ENCODE results near the gene ATP6V1C2. TPM values are rescaled to one million over a fixed set of nuclear protein-coding genes. Genes with fewer than 3 reads are reported as not detected.

The ATP6V1C2 gene
- polyA plus RNA-seq, 3 donors = 0.03 TPM; not detected in 2

- Histone ChIP-seq H3K4me3 (replicated peaks in 1 of 3; ENCODE audit: low read depth in 2 of 3, low read length in 3 of 3) (no peak overlapping the region), H3K9me3 (replicated peaks in 1 of 2; ENCODE audit: control insufficient read depth in 1 of 2, insufficient read depth in 1 of 2, low read length in 2 of 2) (no peaks in the 10 kb centered on the region), H3K27ac (ENCODE audit: low read depth in 1 of 2, low read length in 2 of 2) (no peak overlapping the region), H3K79me2 (ENCODE audit: insufficient read depth, low read length) (no peaks in the 10 kb centered on the region), H3K9ac (ENCODE audit: insufficient read depth, low read length, poor library complexity, severe bottlenecking) (no peak overlapping the region), H4K20me1 (ENCODE audit: insufficient read depth, low read length) (no peaks in the 10 kb centered on the region), H3K4me2 (replicated peaks; ENCODE audit: extremely low read depth, low read length, poor library complexity, severe bottlenecking) (no peak overlapping the region), H3K4me1 (ENCODE audit: control insufficient read depth in 1 of 2, insufficient read depth in 2 of 2, low read length in 2 of 2) (no peaks in the 10 kb centered on the region), H3K27me3 (ENCODE audit: control insufficient read depth in 2 of 2, insufficient read depth in 2 of 2, low read length in 2 of 2) (no peaks in the 10 kb centered on the region), H2AFZ (ENCODE audit: insufficient read depth, low read depth, low read length, poor library complexity, severe bottlenecking) (no peak overlapping the region), H3K36me3 (replicated peaks in 1 of 2; ENCODE audit: control insufficient read depth in 1 of 2, insufficient read depth in 2 of 2, low read length in 2 of 2) (no peaks in the 10 kb centered on the region)
- TF ChIP-seq CTCF (IDR thresholded peaks at IDR 0.05) = no peak
- Mint-ChIP-seq H3K4me3 (no peak overlapping the region), H3K27me3 (ENCODE audit: low read depth in 3 of 3) (peaks cover 3 to 7% (median 4%) of the 10 kb centered on the region in 3 donors), H3K4me1 (no peaks in the 10 kb centered on the region), H3K9me3 (peaks cover 0 to 1% (median 0%) of the 10 kb centered on the region in 7 donors), H3K27ac (no peak overlapping the region), H3K36me3 (no peaks in the 10 kb centered on the region)
- intact Hi-C loops (cut with micrococcal nuclease) = no loop called here
- DNase-seq = no peak
- 97% methylated on average over 11 of the region's 11 CpGs for WGBS (ENCODE audit: insufficient coverage)
Observed at GRCh38 chr2:10759151-10759714, 37.8 kb downstream of the ATP6V1C2 start.

GRCh38 chr2:10760794-10761504 is 39.5 kb downstream of the ATP6V1C2 start:
- no peaks in the 10 kb centered on the region for H3K27me3 ChIP-seq (ENCODE audit: control insufficient read depth in 2 of 2, insufficient read depth in 2 of 2, low read length in 2 of 2)
- Mint-ChIP-seq H3K9me3 (peaks cover 0 to 1% (median 0%) of the 10 kb centered on the region in 7 donors), H3K27ac (no peak overlapping the region), H3K27me3 (ENCODE audit: low read depth in 3 of 3) (peaks cover 1 to 3% (median 2%) of the 10 kb centered on the region in 3 donors), H3K4me3 (no peak overlapping the region), H3K4me1 (no peaks in the 10 kb centered on the region), H3K36me3 (no peaks in the 10 kb centered on the region)
- H3K9me3 ChIP-seq (replicated peaks in 1 of 2; ENCODE audit: control insufficient read depth in 1 of 2, insufficient read depth in 1 of 2, low read length in 2 of 2) = no peaks in the 10 kb centered on the region
- no peak overlapping the region for H3K4me3 ChIP-seq (replicated peaks in 1 of 3; ENCODE audit: low read depth in 2 of 3, low read length in 3 of 3)
- no peaks in the 10 kb centered on the region for H4K20me1 ChIP-seq (ENCODE audit: insufficient read depth, low read length)
- H3K79me2 ChIP-seq (ENCODE audit: insufficient read depth, low read length) = no peaks in the 10 kb centered on the region
- 89% methylated on average over 11 of the region's 13 CpGs for WGBS (ENCODE audit: insufficient coverage)
- H3K9ac ChIP-seq (ENCODE audit: insufficient read depth, low read length, poor library complexity, severe bottlenecking) = no peak overlapping the region
- no peak for TF ChIP-seq CTCF (IDR thresholded peaks at IDR 0.05)
- H3K36me3 ChIP-seq (replicated peaks in 1 of 2; ENCODE audit: control insufficient read depth in 1 of 2, insufficient read depth in 2 of 2, low read length in 2 of 2) = no peaks in the 10 kb centered on the region
- DNase-seq = no peak
- H3K4me1 ChIP-seq (ENCODE audit: control insufficient read depth in 1 of 2, insufficient read depth in 2 of 2, low read length in 2 of 2) = no peaks in the 10 kb centered on the region
- H3K27ac ChIP-seq (ENCODE audit: low read depth in 1 of 2, low read length in 2 of 2) = no peak overlapping the region
- intact Hi-C loops (cut with micrococcal nuclease) = no loop called here
- H3K4me2 ChIP-seq (replicated peaks; ENCODE audit: extremely low read depth, low read length, poor library complexity, severe bottlenecking) = no peak overlapping the region
- no peak overlapping the region for H2AFZ ChIP-seq (ENCODE audit: insufficient read depth, low read depth, low read length, poor library complexity, severe bottlenecking)

All from CD14-positive monocyte (primary cell).